ENCODE measurements around the gene CCDC88B.

The CCDC88B gene

GRCh38 chr11:64390558-64390957 lies 50.6 kb downstream of the CCDC88B start:
- TF ChIP-seq CTCF (IDR thresholded peaks at IDR 0.05) = no peak
- Mint-ChIP-seq H3K27ac (no peak overlapping the region), H3K9me3 (peaks cover 3% of the 10 kb centered on the region), H3K27me3 (ENCODE audit: low read depth, poor library complexity) (peaks cover 35% of the 10 kb centered on the region), H3K36me3 (ENCODE audit: low read depth) (no peaks in the 10 kb centered on the region), H3K4me1 (peaks cover 36% of the 10 kb centered on the region), H3K4me3 (no peak overlapping the region)
- no peak for DNase-seq

- no peaks in the 10 kb centered on the region for H3K36me3 Mint-ChIP-seq (ENCODE audit: low read depth)
- H3K4me3 Mint-ChIP-seq = no peak overlapping the region
- no peak for DNase-seq
- peaks cover 42% of the 10 kb centered on the region for H3K4me1 Mint-ChIP-seq
- TF ChIP-seq CTCF (IDR thresholded peaks at IDR 0.05) = no peak
- peaks cover 3% of the 10 kb centered on the region for H3K9me3 Mint-ChIP-seq
- H3K27me3 Mint-ChIP-seq (ENCODE audit: low read depth, poor library complexity) = peaks cover 40% of the 10 kb centered on the region
- no peak overlapping the region for H3K27ac Mint-ChIP-seq
Observed at GRCh38 chr11:64391839-64392238, 51.8 kb downstream of the CCDC88B start.

GRCh38 chr11:64395545-64396078 lies 55.6 kb downstream of the CCDC88B start:
- peak overlapping the region; percentile 24 for H3K4me3 Mint-ChIP-seq
- H3K27me3 Mint-ChIP-seq (ENCODE audit: low read depth, poor library complexity) = peaks cover 7% of the 10 kb centered on the region
- H3K27ac Mint-ChIP-seq = peak overlapping the region; percentile 40
- no peak for DNase-seq
- TF ChIP-seq CTCF (IDR thresholded peaks at IDR 0.05) = no peak
- no peaks in the 10 kb centered on the region for H3K36me3 Mint-ChIP-seq (ENCODE audit: low read depth)
- peaks cover 4% of the 10 kb centered on the region for H3K9me3 Mint-ChIP-seq
- H3K4me1 Mint-ChIP-seq = peaks cover 25% of the 10 kb centered on the region

GRCh38 chr11:64396079-64396591 lies 56.1 kb downstream of the CCDC88B start:
- H3K9me3 Mint-ChIP-seq = peaks cover 4% of the 10 kb centered on the region
- H3K27ac Mint-ChIP-seq = peak overlapping the region; percentile 40
- H3K27me3 Mint-ChIP-seq (ENCODE audit: low read depth, poor library complexity) = peaks cover 9% of the 10 kb centered on the region
- H3K4me3 Mint-ChIP-seq = peak overlapping the region; percentile 24
- peak; percentile 32 for DNase-seq
- TF ChIP-seq CTCF (IDR thresholded peaks at IDR 0.05) = no peak
- H3K36me3 Mint-ChIP-seq (ENCODE audit: low read depth) = no peaks in the 10 kb centered on the region
- peaks cover 25% of the 10 kb centered on the region for H3K4me1 Mint-ChIP-seq

- Mint-ChIP-seq H3K36me3 (ENCODE audit: low read depth) (peaks cover 14% of the 10 kb centered on the region), H3K4me1 (peaks cover 25% of the 10 kb centered on the region)
Observed at GRCh38 chr11:64400102-64400501, 60.1 kb downstream of the CCDC88B start.

More at GRCh38 chr11:64400102-64400501, 60.1 kb downstream of the CCDC88B start:
- Mint-ChIP-seq H3K9me3 (peaks cover 28% of the 10 kb centered on the region), H3K27ac (no peak overlapping the region), H3K27me3 (ENCODE audit: low read depth, poor library complexity) (peaks cover 20% of the 10 kb centered on the region), H3K4me3 (no peak overlapping the region)
- TF ChIP-seq CTCF (IDR thresholded peaks at IDR 0.05) = no peak
- DNase-seq = no peak

All from nephron progenitor cell (in vitro differentiated cells).